ENCODE data around the gene DAAM2.

Gene DAAM2

GRCh38 chr6:39889229-39889628 lies 97.1 kb downstream of the DAAM2 start:
- peak overlapping the region; percentile 41 to 79 for H3K27ac ChIP-seq

GRCh38 chr6:39891353-39891752 lies 99.2 kb downstream of the DAAM2 start:
- Histone ChIP-seq H3K27ac (peak overlapping the region; percentile 58 to 69), H3K9me3 (no peaks in the 10 kb centered on the region), H3K4me1 (peaks cover 0 to 68% (median 35%) of the 10 kb centered on the region in 4 donors), H3K36me3 (peaks cover under 1 to 11% (median 3%) of the 10 kb centered on the region in 3 donors), H3K4me3 (no peak overlapping the region), H3K27me3 (no peaks in the 10 kb centered on the region)
- peak in 1 of 2 donors; percentile 13 for DNase-seq
- no peak for TF ChIP-seq CTCF (IDR thresholded peaks at IDR 0.05)
- intact Hi-C loops (cut with DNase I; ENCODE audit: low total_unique reads): loop anchor here (2.0 kb wide), 1 partner anchor 525 kb away; no protein-coding TSS in a partner anchor

More at GRCh38 chr6:39889229-39889628, 97.1 kb downstream of the DAAM2 start:
- DNase-seq: no peak
- Histone ChIP-seq H3K9me3 (no peaks in the 10 kb centered on the region), H3K27me3 (no peaks in the 10 kb centered on the region), H3K4me1 (peaks cover 0 to 90% (median 54%) of the 10 kb centered on the region in 4 donors), H3K4me3 (no peak overlapping the region), H3K36me3 (peaks cover 0 to 3% (median 0%) of the 10 kb centered on the region in 3 donors)
- intact Hi-C loops (cut with DNase I; ENCODE audit: low total_unique reads): loop anchor here (5.0 kb wide), 1 partner anchor 82 kb away; no protein-coding TSS in a partner anchor
- TF ChIP-seq CTCF (IDR thresholded peaks at IDR 0.05): no peak

GRCh38 chr6:39891976-39892375 lies 99.8 kb downstream of the DAAM2 start:
- intact Hi-C loops (cut with DNase I; ENCODE audit: low total_unique reads): loop anchor here (2.0 kb wide), 1 partner anchor 525 kb away; no protein-coding TSS in a partner anchor
- Histone ChIP-seq H3K4me3 (no peak overlapping the region), H3K27ac (peak overlapping the region; percentile 58 to 69), H3K36me3 (peaks cover 7 to 17% (median 9%) of the 10 kb centered on the region in 3 donors), H3K4me1 (peaks cover 0 to 62% (median 29%) of the 10 kb centered on the region in 4 donors), H3K27me3 (no peaks in the 10 kb centered on the region), H3K9me3 (no peaks in the 10 kb centered on the region)
- TF ChIP-seq CTCF (IDR thresholded peaks at IDR 0.05): no peak
- no peak for DNase-seq

DNA sequence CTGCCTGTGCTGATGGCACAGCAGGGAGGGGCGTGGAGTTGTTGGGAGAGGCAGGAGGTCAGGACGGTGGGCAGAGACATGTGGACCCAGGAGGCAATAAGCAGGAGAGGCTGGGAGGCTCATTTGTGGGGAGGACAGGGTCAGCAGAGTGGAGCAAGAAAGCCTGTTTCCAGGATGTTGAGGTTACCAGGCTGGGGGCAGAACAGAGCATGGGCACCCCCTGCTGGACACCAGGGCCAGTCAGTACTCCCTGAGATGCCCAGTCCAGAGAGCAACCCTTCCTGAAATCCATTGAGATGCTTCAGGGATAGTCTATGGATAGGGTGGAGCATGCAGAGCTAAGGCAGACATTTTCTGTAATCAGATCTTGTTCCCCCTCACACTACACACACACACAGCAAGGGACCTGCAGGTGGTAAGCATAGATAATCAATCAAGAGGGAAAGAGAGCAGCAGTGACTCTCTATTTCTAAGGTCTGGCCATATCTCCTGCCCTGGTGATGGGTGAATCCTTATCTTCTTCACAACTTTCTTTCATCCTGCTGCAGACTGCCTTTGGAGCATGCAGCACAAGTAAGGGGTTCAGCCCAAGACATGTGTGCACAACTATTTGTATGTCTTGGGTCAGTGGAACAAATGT lies 100.4 kb downstream of the DAAM2 start:
- peak; percentile 73 to 84 for TF ChIP-seq CTCF (IDR thresholded peaks at IDR 0.05)
- no peak overlapping the region for H3K4me3 ChIP-seq
- H3K27ac ChIP-seq: peak overlapping the region; percentile 58 to 69
- peaks cover 0 to 56% (median 26%) of the 10 kb centered on the region in 4 donors for H3K4me1 ChIP-seq
- peak; percentile 70 to 88 for DNase-seq
- H3K9me3 ChIP-seq: no peaks in the 10 kb centered on the region
- H3K27me3 ChIP-seq: no peaks in the 10 kb centered on the region
- intact Hi-C loops (cut with DNase I; ENCODE audit: low total_unique reads): no loop called here
- peaks cover 13 to 24% (median 14%) of the 10 kb centered on the region in 3 donors for H3K36me3 ChIP-seq

DNA sequence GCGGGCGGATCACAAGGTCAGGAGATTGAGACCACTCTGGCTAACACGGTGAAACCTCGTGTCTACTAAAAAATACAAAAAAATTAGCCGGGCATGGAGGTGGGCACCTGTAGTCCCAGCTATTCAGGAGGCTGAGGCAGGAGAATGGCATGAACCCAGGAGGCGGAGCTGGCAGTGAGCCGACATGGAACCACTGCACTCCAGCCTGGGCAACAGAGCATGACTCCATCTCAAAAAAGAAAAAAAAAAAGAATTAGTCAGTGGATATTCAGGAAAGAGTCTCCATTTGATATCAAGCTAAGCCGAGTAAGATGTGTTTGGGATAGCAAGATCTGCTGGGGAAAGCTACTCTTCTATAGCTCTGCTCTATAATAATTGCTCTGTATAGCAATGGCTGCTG lies 101.1 kb downstream of the DAAM2 start:
- Histone ChIP-seq H3K36me3 (peaks cover 20 to 29% (median 21%) of the 10 kb centered on the region in 3 donors), H3K4me1 (peaks cover 0 to 49% (median 20%) of the 10 kb centered on the region in 4 donors), H3K9me3 (no peaks in the 10 kb centered on the region), H3K27me3 (no peaks in the 10 kb centered on the region), H3K4me3 (no peak overlapping the region), H3K27ac (peak overlapping the region; percentile 20 to 39)
- intact Hi-C loops (cut with DNase I; ENCODE audit: low total_unique reads): no loop called here
- peak in 1 of 2 donors; percentile 73 for DNase-seq
- TF ChIP-seq CTCF (IDR thresholded peaks at IDR 0.05): no peak

Measured in tibial artery (tissue), 4 donors.